HepG2 (cell line): ENCODE data around the gene CISTR. TPM values are rescaled to one million over a fixed set of nuclear protein-coding genes. Genes with fewer than 3 reads are reported as not detected.

Source experiments
- ATAC-seq: fragments of 200-7000 bp; cut with Tn5 transposase; 3 replicates; pipeline ENCODE4 v1.9.1; 2020; ENCODE audit warnings: mild to moderate bottlenecking, moderate library complexity
- BruUV-seq: library from RNA; stranded (reverse); fragments of 400-500 nt; replicated peaks from 2 replicates; lab custom pipeline; 2021; lab: Mats Ljungman, UMichigan
- CTCF ChIA-PET: fragments of 300-600 bp; formaldehyde crosslinking; extraction: SDS; loops from one replicate; lab custom pipeline; 2021; ENCODE audit warnings: low total read pairs, inconsistent platforms, low intra/inter-chr PET ratio; lab: Yijun Ruan, JAX
- POLR2A ChIA-PET: fragments of 350-600 bp; sonication (Branson Sonifier 250); formaldehyde crosslinking; loops from one replicate; lab custom pipeline; 2020; ENCODE audit warnings: antibody characterized with exemption, inconsistent platforms; lab: Yijun Ruan, JAX
- DNase-seq: peaks from one replicate; pipeline ENCODE4 v3.0.0-alpha.2; 2015; ENCODE audit warnings: low spot score
- FAIRE-seq: peaks from 3 replicates; lab custom pipeline; 2011; peaks lifted over from hg19 to GRCh38; lab: Jason Lieb, UNC
- H2AFZ ChIP-seq: one replicate; pipeline ENCODE4 v1.6.1; 2011; ENCODE audit warnings: low read length, inconsistent platforms
- H3K27ac ChIP-seq: fragments of 300-600 bp; 3 replicates; pipeline ENCODE4 v1.8.0; 2011; ENCODE audit warnings: mixed run types, mild to moderate bottlenecking, mixed read lengths, low read length, inconsistent platforms; ENCODE audit not compliant: insufficient read depth; ENCODE audit errors: extremely low read length
- H3K27me3 ChIP-seq, 2 experiments: fragments of 200-600 bp in 1 of 2; 2 replicates in 1 of 2; 3 replicates in 1 of 2; pipeline versions ENCODE4 v1.6.0 to v1.8.0; 2011; ENCODE audit warnings: low read length in 2 of 2, mild to moderate bottlenecking in 2 of 2, moderate library complexity in 2 of 2, inconsistent platforms in 1 of 2; ENCODE audit not compliant: insufficient read depth in 2 of 2, control insufficient read depth in 1 of 2
- H3K36me3 ChIP-seq, 2 experiments: fragments of 200-600 bp in 1 of 2; replicated peaks in 1 of 2; 2 replicates in 1 of 2; 3 replicates in 1 of 2; pipeline versions ENCODE4 v1.5.1 to v1.8.0; 2011; ENCODE audit warnings: low read length in 2 of 2, inconsistent platforms in 1 of 2; ENCODE audit not compliant: insufficient read depth in 2 of 2, control insufficient read depth in 1 of 2
- H3K4me1 ChIP-seq: 2 replicates; pipeline ENCODE4 v1.5.1; 2012; ENCODE audit warnings: low read length, inconsistent platforms; ENCODE audit not compliant: insufficient read depth
- H3K4me2 ChIP-seq: 2 replicates; pipeline ENCODE4 v1.6.0; 2011; ENCODE audit warnings: low read depth, low read length, inconsistent platforms
- H3K4me3 ChIP-seq, 3 experiments: fragments of 200-600 bp in 1 of 3; sonication (generic), shearing (Covaris generic) in 1 of 3; replicated peaks in 1 of 3; 2 replicates each; pipeline ENCODE4 v1.5.1; 2011 to 2016; ENCODE audit warnings: low read length in 3 of 3, inconsistent platforms in 2 of 3, low read depth in 2 of 3, mild to moderate bottlenecking in 2 of 3, control low read depth in 1 of 3, mixed read lengths in 1 of 3; ENCODE audit not compliant: insufficient read depth in 1 of 3
- H3K79me2 ChIP-seq: one replicate; pipeline ENCODE4 v1.6.1; 2011; ENCODE audit warnings: low read length, inconsistent platforms; ENCODE audit not compliant: insufficient read depth
- H3K9ac ChIP-seq: 2 replicates; pipeline ENCODE4 v1.6.0; 2011; ENCODE audit warnings: mild to moderate bottlenecking, low read depth, low read length, inconsistent platforms; ENCODE audit not compliant: insufficient read depth
- H3K9me3 ChIP-seq: 2 replicates; pipeline ENCODE4 v1.5.1; 2012; ENCODE audit warnings: mild to moderate bottlenecking, low read length
- H4K20me1 ChIP-seq: 2 replicates; pipeline ENCODE4 v1.6.0; 2011; ENCODE audit warnings: inconsistent platforms, mild to moderate bottlenecking, low read length, moderate library complexity; ENCODE audit not compliant: insufficient read depth
- ARID2 ChIP-seq: sonication (generic); formaldehyde crosslinking; IDR thresholded peaks from 2 replicates; pipeline ENCODE4 v1.8.1; 2022; ENCODE audit warnings: mild to moderate bottlenecking, missing genetic modification reagents, borderline replicate concordance
- BORCS8-MEF2B ChIP-seq: sonication (generic); formaldehyde crosslinking; IDR thresholded peaks from 2 replicates; pipeline ENCODE4 v1.8.0; 2022; ENCODE audit warnings: mild to moderate bottlenecking, missing genetic modification reagents
- REL ChIP-seq: sonication (generic); formaldehyde crosslinking; conservative IDR thresholded peaks from 2 replicates; pipeline ENCODE4 v1.8.0; 2022; ENCODE audit warnings: mild to moderate bottlenecking, missing genetic modification reagents, moderate library complexity
- ZNF260 ChIP-seq: sonication (generic); formaldehyde crosslinking; IDR thresholded peaks from 2 replicates; pipeline ENCODE4 v1.4.0; 2020; ENCODE audit warnings: missing genetic modification reagents, low read depth, mild to moderate bottlenecking, borderline replicate concordance
- WGBS: methylation state at CpG from one replicate; pipeline ENCODE4 v1.1.6; 2017; ENCODE audit warnings: low lambda C conversion rate; 5-methylcytosine and 5-hydroxymethylcytosine counted together
- in situ Hi-C: cut with HindIII; loops from 2 replicates; pipeline ENCODE4 v1.10.0; 2017; ENCODE audit warnings: low pct_unique_long_range_greater_than_20kb; ENCODE audit not compliant: extremely low pct_ligation_motif_present
- intact Hi-C: fragments of 100-400 bp; cut with micrococcal nuclease; formaldehyde crosslinking; loops from one replicate; pipeline ENCODE4 v1.10.0; 2022; ENCODE audit not compliant: unreplicated experiment
- polyA plus RNA-seq, 8 experiments: library from polyadenylated mRNA; depleted of rRNA in 3 of 8; stranded (reverse) in 7 of 8; unstranded in 1 of 8; fragments of >200 nt; fragmentation: Illumina TruSeq in 4 of 8; extraction: Trizol in 4 of 8; gene quantifications; 2 replicates each; pipeline versions ENCODE4 v1.2.1 to v1.2.3, GENCODE V29; 2011 to 2016; ENCODE audit warnings: low read depth in 4 of 8, missing spikeins in 1 of 8, mixed read lengths in 1 of 8; ENCODE audit not compliant: insufficient read depth in 1 of 8
- total RNA-seq, 5 experiments: library from RNA; depleted of rRNA; stranded (reverse); fragments of >200 nt; fragmentation: Illumina TruSeq; extraction: Trizol; gene quantifications; 2 replicates each; pipeline ENCODE4 v1.2.3, GENCODE V29; 2016; ENCODE audit warnings: low read depth in 1 of 5
- TF ChIP-seq, protein P1 (sequence below): sonication (generic); formaldehyde crosslinking; IDR thresholded peaks from 2 replicates; pipeline ENCODE4 v1.5.0; 2020; ENCODE audit warnings: mild to moderate bottlenecking, missing genetic modification reagents
- TF ChIP-seq, protein P2 (sequence below): sonication (generic); formaldehyde crosslinking; IDR thresholded peaks from 2 replicates; pipeline ENCODE4 v1.8.1; 2023; ENCODE audit warnings: mild to moderate bottlenecking, moderate library complexity, missing genetic modification reagents

The CISTR gene
- total and polyA plus RNA-seq, 2 of the 13 experiments (the other 11 are each of a cell fraction or from before 2014, with no cell fraction given), result not detected

DNA sequence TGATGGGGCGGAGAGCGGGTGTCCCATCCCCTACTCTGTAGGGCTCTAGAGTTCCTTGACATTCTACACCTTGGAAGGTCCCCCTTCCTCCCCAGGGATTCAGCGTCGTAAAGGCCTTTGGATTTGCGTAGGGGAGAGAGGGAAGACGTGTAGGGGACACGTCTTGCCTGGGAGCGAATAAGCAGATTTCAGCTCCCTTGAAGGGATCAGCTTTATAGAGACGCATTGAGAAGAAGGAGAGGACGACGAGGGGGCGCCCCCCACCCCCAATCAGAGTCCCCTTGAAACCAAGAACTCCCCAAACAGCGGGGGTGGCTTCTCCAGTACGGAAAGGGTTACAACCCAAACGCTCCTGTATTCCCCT, 24.9 kb downstream of the CISTR start:
- peak overlapping the region; percentile 66 for H3K9ac ChIP-seq
- BruUV-seq, result no TSS peak
- peak overlapping the region; percentile 72 to 81 (median 76) for H3K4me3 ChIP-seq
- in situ Hi-C loops, result no loop called here
- no peaks in the 10 kb centered on the region for H3K79me2 ChIP-seq
- no peaks in the 10 kb centered on the region for H4K20me1 ChIP-seq
- CTCF ChIA-PET, result no interaction called here
- DNase-seq (no peak), FAIRE-seq (no peak), ATAC-seq (no peak; the same call in 2 of the 3 replicates)
- H3K36me3 ChIP-seq, result peaks cover 0 to 5% of the 10 kb centered on the region in 2 experiments; a peak in 1 of 5 replicates
- H3K27ac ChIP-seq, result no peak overlapping the region
- H3K4me2 ChIP-seq, result peak overlapping the region; percentile 82
- intact Hi-C loops, result loop anchor here (2.0 kb wide), 1 partner anchor 20 kb away; no protein-coding TSS in a partner anchor
- no peaks in the 10 kb centered on the region for H3K9me3 ChIP-seq
- H3K4me1 ChIP-seq, result peaks cover 16% of the 10 kb centered on the region
- POLR2A ChIA-PET, result interaction anchor here (1.6 kb wide), 1 partner anchor 50 kb away, joined by 3 read pairs; no protein-coding TSS in a partner anchor
- H2AFZ ChIP-seq, result peak overlapping the region; percentile 6
- no peaks in the 10 kb centered on the region; a peak in 1 of 5 replicates for H3K27me3 ChIP-seq
- 6% methylated on average over 12 of the region's 15 CpGs for WGBS
- TF ChIP-seq ZNF260 (CRISPR knock-in tag) (no peak), REL (no peak), BORCS8-MEF2B (0 out of 2 replicates have a peak, but pooled peaks have one; percentile 21), ARID2 (CRISPR knock-in tag) (no peak)
- TF ChIP-seq, protein P1, sequence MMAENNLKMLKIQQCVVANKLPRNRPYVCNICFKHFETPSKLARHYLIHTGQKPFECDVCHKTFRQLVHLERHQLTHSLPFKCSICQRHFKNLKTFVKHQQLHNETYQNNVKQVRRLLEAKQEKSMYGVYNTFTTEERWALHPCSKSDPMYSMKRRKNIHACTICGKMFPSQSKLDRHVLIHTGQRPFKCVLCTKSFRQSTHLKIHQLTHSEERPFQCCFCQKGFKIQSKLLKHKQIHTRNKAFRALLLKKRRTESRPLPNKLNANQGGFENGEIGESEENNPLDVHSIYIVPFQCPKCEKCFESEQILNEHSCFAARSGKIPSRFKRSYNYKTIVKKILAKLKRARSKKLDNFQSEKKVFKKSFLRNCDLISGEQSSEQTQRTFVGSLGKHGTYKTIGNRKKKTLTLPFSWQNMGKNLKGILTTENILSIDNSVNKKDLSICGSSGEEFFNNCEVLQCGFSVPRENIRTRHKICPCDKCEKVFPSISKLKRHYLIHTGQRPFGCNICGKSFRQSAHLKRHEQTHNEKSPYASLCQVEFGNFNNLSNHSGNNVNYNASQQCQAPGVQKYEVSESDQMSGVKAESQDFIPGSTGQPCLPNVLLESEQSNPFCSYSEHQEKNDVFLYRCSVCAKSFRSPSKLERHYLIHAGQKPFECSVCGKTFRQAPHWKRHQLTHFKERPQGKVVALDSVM (CRISPR knock-in tag), result no peak
- TF ChIP-seq, protein P2, sequence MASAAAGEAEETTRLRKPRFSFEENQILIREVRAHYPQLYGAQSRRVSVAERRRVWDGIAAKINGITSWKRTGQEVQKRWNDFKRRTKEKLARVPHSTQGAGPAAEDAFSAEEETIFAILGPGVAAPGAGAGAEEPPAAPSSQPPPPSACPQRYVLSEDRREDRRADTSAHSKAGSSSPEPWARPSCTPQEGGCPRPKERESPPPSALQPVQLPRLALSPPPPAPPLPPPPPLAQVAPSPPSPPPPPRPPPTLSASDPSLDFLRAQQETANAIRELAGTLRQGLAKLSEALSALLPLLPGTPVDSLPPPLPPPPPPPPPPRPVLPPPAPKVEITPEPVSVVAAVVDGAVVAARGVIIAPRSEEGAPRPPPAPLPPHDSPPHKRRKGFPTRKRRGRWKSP (CRISPR knock-in tag), result 0 out of 2 replicates have a peak, but pooled peaks have one; percentile 6
